ENCODE data around the gene CSRP3.

Gene CSRP3

GRCh38 chr11:19226378-19227195 lies 24.8 kb upstream of the CSRP3 start:
- no peak for DNase-seq (ENCODE audit: low spot score)
- in situ Hi-C loops (cut with MboI; ENCODE audit: low pct_unique_long_range_greater_than_20kb, low sequenced_read_pairs, unreplicated experiment): no loop called here
- no peak for TF ChIP-seq CTCF (IDR thresholded peaks at IDR 0.05; ENCODE audit: extremely low read depth, insufficient read depth, missing control alignments)

GRCh38 chr11:19225581-19225980 lies 23.8 kb upstream of the CSRP3 start:
- DNase-seq (ENCODE audit: low spot score): no peak
- no peak for TF ChIP-seq CTCF (IDR thresholded peaks at IDR 0.05; ENCODE audit: extremely low read depth, insufficient read depth, missing control alignments)
- in situ Hi-C loops (cut with MboI; ENCODE audit: low pct_unique_long_range_greater_than_20kb, low sequenced_read_pairs, unreplicated experiment): no loop called here

GRCh38 chr11:19225123-19225522 lies 23.3 kb upstream of the CSRP3 start:
- in situ Hi-C loops (cut with MboI; ENCODE audit: low pct_unique_long_range_greater_than_20kb, low sequenced_read_pairs, unreplicated experiment): no loop called here
- no peak for TF ChIP-seq CTCF (IDR thresholded peaks at IDR 0.05; ENCODE audit: extremely low read depth, insufficient read depth, missing control alignments)
- no peak for DNase-seq (ENCODE audit: low spot score)

GRCh38 chr11:19220903-19221724 lies 19.3 kb upstream of the CSRP3 start:
- no peak for TF ChIP-seq CTCF (IDR thresholded peaks at IDR 0.05; ENCODE audit: extremely low read depth, insufficient read depth, missing control alignments)
- no peak for DNase-seq (ENCODE audit: low spot score)
- in situ Hi-C loops (cut with MboI; ENCODE audit: low pct_unique_long_range_greater_than_20kb, low sequenced_read_pairs, unreplicated experiment): loop anchor here (25.0 kb wide), 1 partner anchor 91 kb away; no protein-coding TSS in a partner anchor

GRCh38 chr11:19218786-19219460 lies 17.1 kb upstream of the CSRP3 start:
- TF ChIP-seq CTCF (IDR thresholded peaks at IDR 0.05; ENCODE audit: extremely low read depth, insufficient read depth, missing control alignments): no peak
- no peak for DNase-seq (ENCODE audit: low spot score)
- in situ Hi-C loops (cut with MboI; ENCODE audit: low pct_unique_long_range_greater_than_20kb, low sequenced_read_pairs, unreplicated experiment): loop anchor here (25.0 kb wide), 1 partner anchor 93 kb away; no protein-coding TSS in a partner anchor

GRCh38 chr11:19218216-19218615 lies 16.4 kb upstream of the CSRP3 start:
- no peak for TF ChIP-seq CTCF (IDR thresholded peaks at IDR 0.05; ENCODE audit: extremely low read depth, insufficient read depth, missing control alignments)
- in situ Hi-C loops (cut with MboI; ENCODE audit: low pct_unique_long_range_greater_than_20kb, low sequenced_read_pairs, unreplicated experiment): loop anchor here (25.0 kb wide), 1 partner anchor 94 kb away; no protein-coding TSS in a partner anchor
- DNase-seq (ENCODE audit: low spot score): no peak

Data from GM13977 (cell line).